GM21447 (cell line): Measurements from ENCODE around the gene PXDN.
"Not testable (repeated sequence)": the region's sequence is repeated elsewhere in the genome, so short reads cannot be mapped to it uniquely, and the experiment has no call there.

ENCODE experiments used
- ATAC-seq: cut with Tn5 transposase; IDR thresholded peaks from one replicate; pipeline ENCODE4 v1.9.1; 2021; ENCODE audit not compliant: unreplicated experiment

PXDN gene, protein sequence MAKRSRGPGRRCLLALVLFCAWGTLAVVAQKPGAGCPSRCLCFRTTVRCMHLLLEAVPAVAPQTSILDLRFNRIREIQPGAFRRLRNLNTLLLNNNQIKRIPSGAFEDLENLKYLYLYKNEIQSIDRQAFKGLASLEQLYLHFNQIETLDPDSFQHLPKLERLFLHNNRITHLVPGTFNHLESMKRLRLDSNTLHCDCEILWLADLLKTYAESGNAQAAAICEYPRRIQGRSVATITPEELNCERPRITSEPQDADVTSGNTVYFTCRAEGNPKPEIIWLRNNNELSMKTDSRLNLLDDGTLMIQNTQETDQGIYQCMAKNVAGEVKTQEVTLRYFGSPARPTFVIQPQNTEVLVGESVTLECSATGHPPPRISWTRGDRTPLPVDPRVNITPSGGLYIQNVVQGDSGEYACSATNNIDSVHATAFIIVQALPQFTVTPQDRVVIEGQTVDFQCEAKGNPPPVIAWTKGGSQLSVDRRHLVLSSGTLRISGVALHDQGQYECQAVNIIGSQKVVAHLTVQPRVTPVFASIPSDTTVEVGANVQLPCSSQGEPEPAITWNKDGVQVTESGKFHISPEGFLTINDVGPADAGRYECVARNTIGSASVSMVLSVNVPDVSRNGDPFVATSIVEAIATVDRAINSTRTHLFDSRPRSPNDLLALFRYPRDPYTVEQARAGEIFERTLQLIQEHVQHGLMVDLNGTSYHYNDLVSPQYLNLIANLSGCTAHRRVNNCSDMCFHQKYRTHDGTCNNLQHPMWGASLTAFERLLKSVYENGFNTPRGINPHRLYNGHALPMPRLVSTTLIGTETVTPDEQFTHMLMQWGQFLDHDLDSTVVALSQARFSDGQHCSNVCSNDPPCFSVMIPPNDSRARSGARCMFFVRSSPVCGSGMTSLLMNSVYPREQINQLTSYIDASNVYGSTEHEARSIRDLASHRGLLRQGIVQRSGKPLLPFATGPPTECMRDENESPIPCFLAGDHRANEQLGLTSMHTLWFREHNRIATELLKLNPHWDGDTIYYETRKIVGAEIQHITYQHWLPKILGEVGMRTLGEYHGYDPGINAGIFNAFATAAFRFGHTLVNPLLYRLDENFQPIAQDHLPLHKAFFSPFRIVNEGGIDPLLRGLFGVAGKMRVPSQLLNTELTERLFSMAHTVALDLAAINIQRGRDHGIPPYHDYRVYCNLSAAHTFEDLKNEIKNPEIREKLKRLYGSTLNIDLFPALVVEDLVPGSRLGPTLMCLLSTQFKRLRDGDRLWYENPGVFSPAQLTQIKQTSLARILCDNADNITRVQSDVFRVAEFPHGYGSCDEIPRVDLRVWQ (N-terminal part only)

DNA sequence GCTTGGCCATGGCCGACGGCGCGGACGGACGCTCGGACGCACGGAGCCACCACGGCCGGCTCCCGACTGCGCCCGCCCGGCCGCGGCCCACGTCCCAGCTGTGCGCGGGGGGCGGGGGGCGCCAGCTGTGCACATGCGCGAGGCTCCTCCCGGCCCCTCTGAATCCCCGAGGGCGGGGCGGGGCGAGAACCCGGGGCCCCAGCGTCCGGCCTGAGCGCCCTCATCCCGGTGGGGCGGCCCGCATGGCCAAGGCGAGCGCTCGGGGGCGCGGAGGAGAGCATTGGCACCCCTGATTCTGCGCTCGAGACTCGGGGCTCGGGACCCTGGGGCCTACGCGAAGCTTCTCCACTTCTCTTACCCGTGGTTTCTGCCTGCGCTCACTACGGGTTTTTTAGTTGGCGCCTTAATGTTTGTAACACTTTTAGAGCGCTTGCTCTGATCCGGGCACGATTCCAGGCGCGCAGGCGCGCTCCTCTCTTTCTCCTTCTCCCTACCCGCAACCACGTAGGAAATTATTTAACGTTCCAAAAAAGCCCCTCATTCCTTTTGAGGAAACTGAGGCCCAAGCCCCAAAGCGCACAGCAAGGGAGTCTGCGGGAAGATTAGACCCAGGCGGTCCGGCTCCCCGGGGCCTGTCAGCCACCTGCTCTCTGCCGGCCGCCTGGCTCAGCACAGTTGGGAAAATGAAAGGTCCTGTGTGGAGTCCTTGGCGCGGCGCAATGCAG lies at the start of gene PXDN:
TSS of gene PXDN (minus strand) at position 70 of the 725 bp plus-strand sequence. CDS start at position 10, 60 bp downstream.
- ATAC-seq, result no peak

- ATAC-seq, result no peak
These were observed 49.6 kb upstream of the PXDN start for GRCh38 chr2:1793868-1794445.

GRCh38 chr2:1793001-1793867 lies 48.9 kb upstream of the PXDN start:
- no peak for ATAC-seq

- no peak for ATAC-seq
These were observed 47.5 kb upstream of the PXDN start for GRCh38 chr2:1791685-1792435.

GRCh38 chr2:1791006-1791605 lies 46.8 kb upstream of the PXDN start:
- no peak for ATAC-seq

- ATAC-seq, result no peak
These were observed 46.2 kb upstream of the PXDN start for GRCh38 chr2:1790473-1790872.

DNA sequence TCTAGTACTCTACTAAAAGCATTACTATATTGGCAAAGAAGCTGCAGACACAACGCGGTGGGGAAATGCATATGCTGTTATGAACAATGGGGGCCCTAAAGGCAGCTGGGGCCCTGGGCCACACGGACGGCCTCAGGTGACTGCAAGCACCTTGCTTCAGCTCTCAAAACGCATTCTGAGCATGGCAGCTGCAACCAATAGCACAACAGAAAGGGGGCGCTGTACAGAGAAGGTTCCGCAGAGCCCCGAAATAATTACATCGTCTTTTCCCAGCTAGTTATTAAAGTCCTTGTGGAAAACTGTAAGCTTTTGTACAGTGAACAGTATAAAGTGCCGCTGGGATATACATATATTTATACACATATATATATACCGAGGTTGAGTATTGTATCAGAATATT lies 45.3 kb upstream of the PXDN start:
- ATAC-seq, result no peak

- ATAC-seq, result no peak
These were observed 44.2 kb upstream of the PXDN start for GRCh38 chr2:1788478-1788959.

DNA sequence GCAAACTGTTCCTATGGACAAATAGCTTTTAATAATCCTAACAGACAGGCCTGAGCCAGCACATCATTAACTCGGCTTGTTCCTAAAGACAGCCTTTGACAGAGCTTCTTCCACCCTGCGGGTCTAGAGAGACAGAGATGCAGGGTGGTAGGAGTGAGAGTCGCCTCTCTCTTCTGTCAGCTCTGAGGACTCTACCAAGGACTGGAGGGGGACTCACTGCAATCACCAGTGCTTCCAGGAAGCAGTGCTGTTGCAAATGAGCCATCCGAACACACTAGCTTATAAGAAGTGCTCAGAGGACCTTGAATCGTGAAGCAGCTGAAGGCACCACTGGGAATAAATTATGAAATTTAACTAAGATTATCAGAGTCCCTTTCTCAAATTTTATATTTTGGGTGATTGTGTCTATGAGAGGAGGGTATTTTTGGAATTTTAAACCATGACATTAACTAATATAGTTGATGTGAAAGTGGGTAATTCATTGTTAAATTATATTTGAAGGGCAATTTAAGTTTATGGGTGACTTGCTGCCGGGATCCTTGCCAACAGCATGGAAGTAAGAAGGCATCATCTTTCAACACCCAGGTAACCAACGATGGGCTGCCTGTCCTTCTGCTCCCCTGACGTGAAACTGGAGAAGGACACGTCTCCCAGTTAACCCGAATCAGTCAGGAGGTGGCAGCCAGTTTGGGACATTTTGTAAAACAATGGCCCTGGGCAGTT lies 43.6 kb upstream of the PXDN start:
- no peak for ATAC-seq

GRCh38 chr2:1784986-1785617 lies 40.8 kb upstream of the PXDN start:
- ATAC-seq, result no peak

GRCh38 chr2:1784087-1784486 lies 39.8 kb upstream of the PXDN start:
- ATAC-seq, result no peak

DNA sequence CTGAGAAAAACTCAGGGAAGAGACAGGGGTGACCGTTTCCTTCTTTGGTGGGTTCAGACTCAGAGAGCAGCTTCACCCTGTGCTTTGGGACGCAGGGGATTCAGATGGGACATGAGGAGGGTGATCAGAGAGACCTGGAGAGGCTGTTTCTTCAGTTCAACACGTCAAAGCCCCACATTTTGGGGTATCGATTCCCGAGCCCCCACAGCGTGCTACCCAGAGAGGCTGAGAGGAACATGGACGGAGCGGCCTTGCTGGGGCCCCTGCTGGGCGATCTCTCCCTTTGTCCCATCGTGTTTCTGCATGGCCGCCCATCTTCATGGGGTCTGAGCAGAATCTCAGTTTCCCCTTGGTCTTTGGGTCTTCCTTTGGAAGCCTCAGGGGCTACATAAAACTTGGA lies 38.2 kb upstream of the PXDN start:
- ATAC-seq, result no peak

DNA sequence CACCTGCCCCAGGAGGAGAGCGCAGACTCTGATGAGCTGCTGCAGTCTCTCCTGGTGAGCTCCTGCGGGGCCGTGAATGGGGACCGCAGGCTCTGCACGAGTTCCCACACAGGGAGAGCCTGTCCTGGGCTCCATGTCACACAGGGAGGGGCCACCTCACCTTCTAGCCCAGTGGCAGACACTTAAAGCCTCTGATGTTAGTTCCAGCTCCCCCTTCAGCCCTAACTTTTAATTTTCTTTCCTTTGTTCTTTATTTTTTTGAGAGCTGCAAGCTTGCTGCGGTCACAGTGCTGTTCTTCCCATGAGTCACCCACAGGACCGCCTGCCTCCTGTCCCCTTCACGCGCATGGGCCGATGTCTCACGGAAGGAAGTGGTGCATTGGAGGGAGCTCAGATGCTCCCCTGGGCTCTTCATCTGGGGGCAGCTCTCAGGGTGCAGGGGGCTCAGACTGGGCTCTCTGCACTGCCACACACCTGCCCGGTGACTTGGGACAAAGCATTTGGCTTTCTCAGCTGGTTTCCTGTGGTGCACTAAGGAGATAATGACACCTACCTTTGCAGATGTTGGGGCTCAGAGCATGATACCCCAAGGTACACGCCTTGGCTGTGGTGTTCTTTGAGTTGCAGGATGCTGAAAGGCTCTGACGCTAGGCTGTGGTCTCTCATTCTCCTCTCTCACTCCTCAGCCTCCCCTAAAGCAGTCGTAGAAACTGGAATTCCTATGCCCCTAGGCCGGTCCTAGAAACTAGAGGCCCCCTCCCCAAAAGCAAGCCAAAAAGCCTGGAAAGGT lies 37.2 kb upstream of the PXDN start:
- no peak for ATAC-seq

GRCh38 chr2:1780693-1781092 lies 36.4 kb upstream of the PXDN start:
- no peak for ATAC-seq

- ATAC-seq, result not testable (repeated sequence)
These were observed 35.7 kb upstream of the PXDN start for GRCh38 chr2:1780054-1780453.

DNA sequence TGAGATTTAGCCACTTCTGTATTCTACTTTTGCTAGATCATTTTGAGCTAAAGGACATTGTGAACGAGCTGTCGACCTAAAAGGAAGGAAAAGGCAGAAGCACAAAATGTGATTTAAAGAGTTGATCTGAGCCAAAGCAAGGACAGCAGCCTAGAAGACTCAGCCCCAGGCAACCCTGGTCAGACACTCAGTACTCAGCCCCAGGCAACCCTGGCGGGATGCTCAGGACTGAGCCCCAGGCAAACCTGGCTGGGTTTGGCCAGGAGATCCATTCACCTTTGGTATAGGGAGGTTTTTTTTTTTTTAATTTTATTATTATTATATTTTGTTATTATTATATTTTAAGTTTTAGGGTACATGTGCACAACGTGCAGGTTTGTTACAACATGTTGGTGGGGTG lies 34.3 kb upstream of the PXDN start:
- ATAC-seq, result no peak
